Neural progenitor cell (in vitro differentiated cells): Measurements from ENCODE around the gene METRNL. TPM values are rescaled to one million over a fixed set of nuclear protein-coding genes. Genes with fewer than 3 reads are reported as not detected.
A peak's percentile ranks its signal among the peaks of the same experiment; 100 is the strongest.

ENCODE experiments used
- DNase-seq: peaks from one replicate; pipeline ENCODE4 v3.0.0-alpha.2; 2016; ENCODE audit warnings: low spot score
- H2AFZ ChIP-seq: fragments of 200-600 bp; sonication (generic); replicated peaks from 2 replicates; pipeline ENCODE4 v1.6.1; 2016; ENCODE audit warnings: antibody characterized with exemption
- H3F3A ChIP-seq: fragments of 200-600 bp; sonication (generic); 2 replicates; pipeline ENCODE4 v1.6.1; 2016; ENCODE audit warnings: antibody characterized with exemption, low read depth
- H3K27ac ChIP-seq: fragments of 200-600 bp; sonication (generic); 2 replicates; pipeline ENCODE4 v1.5.1; 2016; ENCODE audit warnings: mild to moderate bottlenecking
- H3K27me3 ChIP-seq: fragments of 200-600 bp; sonication (generic); 2 replicates; pipeline ENCODE4 v1.6.1; 2016; ENCODE audit warnings: mild to moderate bottlenecking, moderate library complexity
- H3K36me3 ChIP-seq: fragments of 200-600 bp; sonication (generic); 2 replicates; pipeline ENCODE4 v1.5.1; 2016
- H3K4me1 ChIP-seq: fragments of 200-600 bp; sonication (generic); 2 replicates; pipeline ENCODE4 v1.6.1; 2016; ENCODE audit warnings: mixed run types
- H3K4me2 ChIP-seq: fragments of 200-600 bp; sonication (generic); 2 replicates; pipeline ENCODE4 v1.6.1; 2016
- H3K4me3 ChIP-seq: fragments of 200-600 bp; sonication (generic); 2 replicates; pipeline ENCODE4 v1.5.1; 2016
- H3K79me2 ChIP-seq: fragments of 200-600 bp; sonication (generic); 2 replicates; pipeline ENCODE4 v1.6.1; 2016; ENCODE audit warnings: low read depth
- H3K9ac ChIP-seq: fragments of 200-600 bp; sonication (generic); 2 replicates; pipeline ENCODE4 v1.6.1; 2016
- H3K9me3 ChIP-seq: fragments of 200-600 bp; sonication (generic); 2 replicates; pipeline ENCODE4 v1.5.1; 2016; ENCODE audit warnings: low read depth
- H4K20me1 ChIP-seq: fragments of 200-600 bp; sonication (generic); 2 replicates; pipeline ENCODE4 v1.6.1; 2016; ENCODE audit warnings: low read depth
- H3K27ac Mint-ChIP-seq: 3 replicates; pipeline ENCODE4 v1.8.0; 2021; ENCODE audit warnings: mixed read lengths
- H3K27me3 Mint-ChIP-seq: 2 replicates; pipeline ENCODE4 v1.8.0; 2022; ENCODE audit warnings: low read depth, mild to moderate bottlenecking, inconsistent platforms, moderate library complexity, mixed read lengths; ENCODE audit not compliant: insufficient read depth
- H3K36me3 Mint-ChIP-seq: 3 replicates; pipeline ENCODE4 v1.8.0; 2021; ENCODE audit warnings: mixed read lengths
- H3K4me1 Mint-ChIP-seq: 3 replicates; pipeline ENCODE4 v1.8.0; 2021; ENCODE audit warnings: mixed read lengths
- H3K4me3 Mint-ChIP-seq: 3 replicates; pipeline ENCODE4 v1.8.0; 2021; ENCODE audit warnings: mild to moderate bottlenecking, moderate library complexity, mixed read lengths
- H3K9me3 Mint-ChIP-seq: 3 replicates; pipeline ENCODE4 v1.8.0; 2020; ENCODE audit warnings: mixed read lengths
- EZH2 ChIP-seq: fragments of 200-600 bp; sonication (generic); IDR thresholded peaks from 2 replicates; pipeline ENCODE4 v1.6.1; 2017; ENCODE audit warnings: antibody characterized with exemption, mild to moderate bottlenecking, moderate library complexity
- EZH2phosphoT487 ChIP-seq: fragments of 200-600 bp; sonication (generic); IDR thresholded peaks from 2 replicates; pipeline ENCODE4 v1.6.1; 2017; ENCODE audit warnings: antibody characterized with exemption
- total RNA-seq: library from RNA; depleted of rRNA; stranded (reverse); fragments of >200 nt; gene quantifications from 2 replicates; pipeline ENCODE4 v1.2.3, GENCODE V29; 2015; ENCODE audit warnings: low replicate concordance
- TF ChIP-seq, protein P1 (sequence below): fragments of 200-600 bp; sonication (generic); IDR thresholded peaks from 2 replicates; pipeline ENCODE4 v1.5.1; 2017; ENCODE audit warnings: antibody characterized with exemption, mild to moderate bottlenecking

METRNL gene
- total RNA-seq, 1 donor from 2014 or later: 3.6 TPM

DNA sequence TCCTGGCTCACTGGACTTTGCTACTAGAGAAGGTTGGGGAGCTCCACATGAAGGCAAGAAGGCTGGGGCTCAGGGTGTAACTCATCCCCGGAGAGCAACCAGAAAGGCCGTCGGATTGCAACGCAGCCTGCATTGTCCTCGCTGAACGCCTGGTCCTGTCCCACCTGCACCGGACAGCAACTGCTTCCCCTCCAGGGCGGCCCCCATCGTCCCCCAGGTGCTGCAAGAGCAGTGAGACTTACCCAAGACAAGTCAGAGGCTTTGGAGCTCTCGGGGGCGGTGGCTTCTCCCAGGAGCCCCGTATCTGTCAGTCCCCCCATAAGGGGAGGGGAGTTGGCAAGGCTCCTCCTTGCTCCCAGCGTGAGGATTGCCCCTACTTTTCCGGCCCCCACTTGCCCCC, 18.4 kb downstream of the METRNL start:
- Mint-ChIP-seq H3K36me3 (peaks cover 7% of the 10 kb centered on the region), H3K9me3 (no peaks in the 10 kb centered on the region), H3K4me3 (no peak overlapping the region), H3K27ac (no peak overlapping the region), H3K4me1 (peaks cover 7% of the 10 kb centered on the region), H3K27me3 (peaks cover 2% of the 10 kb centered on the region)
- H3K36me3 ChIP-seq: no peaks in the 10 kb centered on the region
- peaks cover 13% of the 10 kb centered on the region for H3K4me1 ChIP-seq
- H3K4me3 ChIP-seq: no peak overlapping the region
- H3K27ac ChIP-seq: no peak overlapping the region
- H4K20me1 ChIP-seq: no peaks in the 10 kb centered on the region
- no peaks in the 10 kb centered on the region for H3F3A ChIP-seq
- no peaks in the 10 kb centered on the region for H3K27me3 ChIP-seq
- H3K79me2 ChIP-seq: no peaks in the 10 kb centered on the region
- no peak overlapping the region for H3K4me2 ChIP-seq
- H3K9me3 ChIP-seq: no peaks in the 10 kb centered on the region
- H2AFZ ChIP-seq: no peak overlapping the region
- TF ChIP-seq EZH2 (no peak), EZH2phosphoT487 (no peak)
- TF ChIP-seq, protein P1, sequence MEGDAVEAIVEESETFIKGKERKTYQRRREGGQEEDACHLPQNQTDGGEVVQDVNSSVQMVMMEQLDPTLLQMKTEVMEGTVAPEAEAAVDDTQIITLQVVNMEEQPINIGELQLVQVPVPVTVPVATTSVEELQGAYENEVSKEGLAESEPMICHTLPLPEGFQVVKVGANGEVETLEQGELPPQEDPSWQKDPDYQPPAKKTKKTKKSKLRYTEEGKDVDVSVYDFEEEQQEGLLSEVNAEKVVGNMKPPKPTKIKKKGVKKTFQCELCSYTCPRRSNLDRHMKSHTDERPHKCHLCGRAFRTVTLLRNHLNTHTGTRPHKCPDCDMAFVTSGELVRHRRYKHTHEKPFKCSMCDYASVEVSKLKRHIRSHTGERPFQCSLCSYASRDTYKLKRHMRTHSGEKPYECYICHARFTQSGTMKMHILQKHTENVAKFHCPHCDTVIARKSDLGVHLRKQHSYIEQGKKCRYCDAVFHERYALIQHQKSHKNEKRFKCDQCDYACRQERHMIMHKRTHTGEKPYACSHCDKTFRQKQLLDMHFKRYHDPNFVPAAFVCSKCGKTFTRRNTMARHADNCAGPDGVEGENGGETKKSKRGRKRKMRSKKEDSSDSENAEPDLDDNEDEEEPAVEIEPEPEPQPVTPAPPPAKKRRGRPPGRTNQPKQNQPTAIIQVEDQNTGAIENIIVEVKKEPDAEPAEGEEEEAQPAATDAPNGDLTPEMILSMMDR: no peak
- no peak for DNase-seq
- H3K9ac ChIP-seq: no peak overlapping the region

DNA sequence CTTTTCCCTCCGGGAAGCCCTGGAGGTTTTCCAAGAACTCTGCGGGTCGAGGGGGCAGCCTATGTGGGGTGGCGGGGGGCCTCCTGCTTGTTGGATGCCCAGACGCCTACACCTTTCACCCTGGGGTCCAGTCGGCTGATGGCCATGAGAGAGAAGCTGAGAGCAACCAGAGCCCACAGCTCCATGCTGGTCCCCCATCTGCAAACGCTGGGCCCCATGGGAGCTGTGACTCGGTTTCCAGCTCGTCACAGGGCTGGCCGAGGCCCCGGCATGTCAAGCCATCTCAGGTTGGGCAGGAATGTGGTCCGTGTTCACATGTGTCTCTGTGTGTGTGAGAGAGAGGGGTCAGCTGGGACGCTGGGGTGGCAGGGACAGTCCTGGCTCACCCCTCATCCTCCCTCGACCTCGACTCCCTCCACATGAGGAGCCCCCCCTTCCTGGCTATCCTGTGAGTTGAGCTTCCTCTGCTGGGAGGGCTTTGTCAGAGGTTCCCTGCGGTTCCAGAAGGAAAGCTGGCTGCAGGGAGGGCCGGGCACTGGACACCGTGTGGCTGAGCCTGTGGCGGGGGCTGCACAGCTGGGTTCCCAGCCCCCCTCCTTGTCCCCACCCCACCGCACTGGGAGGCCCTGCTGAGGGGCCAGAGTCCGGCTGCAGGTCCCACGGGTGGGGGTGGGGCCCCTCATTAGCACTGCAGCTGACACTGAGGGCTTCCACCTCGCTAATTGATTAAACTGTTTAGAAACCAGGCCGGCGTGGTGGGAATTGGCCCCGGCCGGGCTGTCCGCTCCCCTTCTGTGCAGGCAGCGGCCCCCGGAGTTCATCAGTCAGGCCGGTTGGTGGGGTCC, 19.1 kb downstream of the METRNL start:
- H3K4me2 ChIP-seq: peak overlapping the region; percentile 6
- Mint-ChIP-seq H3K36me3 (peaks cover 7% of the 10 kb centered on the region), H3K27ac (no peak overlapping the region), H3K27me3 (peaks cover 2% of the 10 kb centered on the region), H3K4me1 (peaks cover 7% of the 10 kb centered on the region), H3K9me3 (no peaks in the 10 kb centered on the region), H3K4me3 (no peak overlapping the region)
- no peak overlapping the region for H3K9ac ChIP-seq
- H3K4me3 ChIP-seq: no peak overlapping the region
- H3K9me3 ChIP-seq: no peaks in the 10 kb centered on the region
- H3F3A ChIP-seq: no peaks in the 10 kb centered on the region
- H3K27me3 ChIP-seq: no peaks in the 10 kb centered on the region
- no peak overlapping the region for H2AFZ ChIP-seq
- no peaks in the 10 kb centered on the region for H4K20me1 ChIP-seq
- no peaks in the 10 kb centered on the region for H3K79me2 ChIP-seq
- H3K36me3 ChIP-seq: no peaks in the 10 kb centered on the region
- no peak overlapping the region for H3K27ac ChIP-seq
- H3K4me1 ChIP-seq: peaks cover 13% of the 10 kb centered on the region
- peak; percentile 34 for DNase-seq
- TF ChIP-seq EZH2: no peak
- TF ChIP-seq, protein P1: no peak
- no peak for TF ChIP-seq EZH2phosphoT487

DNA sequence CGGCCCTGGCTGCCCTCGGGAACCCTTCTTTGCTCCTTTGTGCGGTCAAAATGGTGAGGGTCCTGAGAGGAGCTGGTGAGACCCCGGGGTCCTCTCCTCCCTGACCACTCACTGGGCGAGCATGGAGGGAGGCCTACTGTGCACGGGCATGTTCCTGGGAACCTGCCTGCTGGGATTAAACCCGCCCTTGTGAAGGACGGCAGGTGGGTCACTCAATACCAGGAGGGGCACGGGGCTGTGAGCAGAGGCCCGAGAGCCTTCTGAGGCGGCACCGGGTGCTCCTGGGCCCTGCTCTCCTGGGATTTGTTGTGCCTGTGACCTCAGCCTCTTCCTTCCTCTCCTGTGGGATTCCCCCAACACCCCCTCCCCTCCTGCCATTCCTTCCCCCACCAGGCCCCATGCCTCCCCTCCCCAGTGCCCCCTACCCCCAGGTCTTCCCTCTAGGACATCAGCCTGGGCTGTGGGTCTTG, 19.7 kb downstream of the METRNL start:
- no peaks in the 10 kb centered on the region for H3F3A ChIP-seq

More for the DNA sequence above, 19.7 kb downstream of the METRNL start:
- Histone ChIP-seq H3K36me3 (no peaks in the 10 kb centered on the region), H2AFZ (no peak overlapping the region), H3K27me3 (no peaks in the 10 kb centered on the region), H3K4me1 (peaks cover 13% of the 10 kb centered on the region), H3K9me3 (no peaks in the 10 kb centered on the region), H3K9ac (no peak overlapping the region), H3K27ac (no peak overlapping the region), H3K79me2 (no peaks in the 10 kb centered on the region), H3K4me3 (no peak overlapping the region), H3K4me2 (peak overlapping the region; percentile 6), H4K20me1 (no peaks in the 10 kb centered on the region)
- Mint-ChIP-seq H3K36me3 (peaks cover 5% of the 10 kb centered on the region), H3K9me3 (peaks cover under 1% of the 10 kb centered on the region), H3K27ac (no peak overlapping the region), H3K4me3 (no peak overlapping the region), H3K27me3 (peaks cover 2% of the 10 kb centered on the region), H3K4me1 (peaks cover 7% of the 10 kb centered on the region)
- TF ChIP-seq EZH2phosphoT487 (no peak), EZH2 (no peak)
- TF ChIP-seq, protein P1: no peak
- DNase-seq: no peak
